Measurements from ENCODE around the gene FN1. TPM values are rescaled to one million over a fixed set of nuclear protein-coding genes. Genes with fewer than 3 reads are reported as not detected.

Gene FN1
- total RNA-seq, 1 experiment from 2014 or later, result 564 TPM

GRCh38 chr2:215450188-215451011 is 14.5 kb upstream of the FN1 start:
- POLR2A ChIA-PET, result interaction anchor here (0.6 to 1.8 kb wide), 5 partner anchors 9 to 393 kb away, joined by 3 to 4 read pairs (median 3); no protein-coding TSS in a partner anchor
- no peak overlapping the region for H3K27ac Mint-ChIP-seq (ENCODE audit: low read depth, unreplicated experiment)
- CTCF ChIA-PET, result interaction anchor here (0.5 to 7.4 kb wide), 4 partner anchors 85 to 480 kb away, joined by 4 to 76 read pairs (median 4); no protein-coding TSS in a partner anchor
- no peak for TF ChIP-seq CTCF (IDR thresholded peaks at IDR 0.05; ENCODE audit: unreplicated experiment)
- no peaks in the 10 kb centered on the region for H3K9me3 Mint-ChIP-seq (ENCODE audit: unreplicated experiment)
- BruUV-seq (replicated peaks), result no TSS peak
- no peak for DNase-seq (ENCODE audit: unreplicated experiment)
- peaks cover 24% of the 10 kb centered on the region for H3K4me1 Mint-ChIP-seq (ENCODE audit: insufficient read depth, unreplicated experiment)
- H3K4me3 Mint-ChIP-seq (ENCODE audit: unreplicated experiment), result no peak overlapping the region
- H3K36me3 Mint-ChIP-seq (ENCODE audit: insufficient read depth, unreplicated experiment), result peaks cover 6% of the 10 kb centered on the region
- no peaks in the 10 kb centered on the region for H3K27me3 Mint-ChIP-seq (ENCODE audit: insufficient read depth, unreplicated experiment)
- intact Hi-C loops (cut with micrococcal nuclease), result loop anchor here (5.0 kb wide), 1 partner anchor 452 kb away; no protein-coding TSS in a partner anchor

- ChIA-PET POLR2A (no interaction called here), CTCF (no interaction called here)
- peaks cover 18% of the 10 kb centered on the region for H3K4me1 Mint-ChIP-seq (ENCODE audit: insufficient read depth, unreplicated experiment)
- H3K9me3 Mint-ChIP-seq (ENCODE audit: unreplicated experiment), result no peaks in the 10 kb centered on the region
- H3K4me3 Mint-ChIP-seq (ENCODE audit: unreplicated experiment), result no peak overlapping the region
- no peak overlapping the region for H3K27ac Mint-ChIP-seq (ENCODE audit: low read depth, unreplicated experiment)
- no TSS peak for BruUV-seq (replicated peaks)
- H3K27me3 Mint-ChIP-seq (ENCODE audit: insufficient read depth, unreplicated experiment), result no peaks in the 10 kb centered on the region
- intact Hi-C loops (cut with micrococcal nuclease), result no loop called here
- no peak for TF ChIP-seq CTCF (IDR thresholded peaks at IDR 0.05; ENCODE audit: unreplicated experiment)
- DNase-seq (ENCODE audit: unreplicated experiment), result no peak
- H3K36me3 Mint-ChIP-seq (ENCODE audit: insufficient read depth, unreplicated experiment), result peaks cover 6% of the 10 kb centered on the region
Observed at GRCh38 chr2:215447673-215448081, 11.8 kb upstream of the FN1 start.

- Mint-ChIP-seq H3K9me3 (ENCODE audit: unreplicated experiment) (no peaks in the 10 kb centered on the region), H3K4me1 (ENCODE audit: insufficient read depth, unreplicated experiment) (peaks cover 19% of the 10 kb centered on the region), H3K27me3 (ENCODE audit: insufficient read depth, unreplicated experiment) (no peaks in the 10 kb centered on the region), H3K36me3 (ENCODE audit: insufficient read depth, unreplicated experiment) (peaks cover 6% of the 10 kb centered on the region), H3K27ac (ENCODE audit: low read depth, unreplicated experiment) (no peak overlapping the region), H3K4me3 (ENCODE audit: unreplicated experiment) (no peak overlapping the region)
- TF ChIP-seq CTCF (IDR thresholded peaks at IDR 0.05; ENCODE audit: unreplicated experiment), result no peak
- no peak for DNase-seq (ENCODE audit: unreplicated experiment)
- ChIA-PET CTCF (interaction anchor here (0.6 to 1.1 kb wide), 3 partner anchors 8 to 487 kb away, joined by 3 to 6 read pairs (median 4); no protein-coding TSS in a partner anchor), POLR2A (interaction anchor here (0.8 to 1.8 kb wide), 3 partner anchors 9 to 50 kb away, joined by 4 to 6 read pairs (median 5); no protein-coding TSS in a partner anchor)
- BruUV-seq (replicated peaks), result no TSS peak
- intact Hi-C loops (cut with micrococcal nuclease), result no loop called here
Observed at GRCh38 chr2:215447056-215447455, 11.2 kb upstream of the FN1 start.

- no peak for TF ChIP-seq CTCF (IDR thresholded peaks at IDR 0.05; ENCODE audit: unreplicated experiment)
- no peak for DNase-seq (ENCODE audit: unreplicated experiment)
- Mint-ChIP-seq H3K9me3 (ENCODE audit: unreplicated experiment) (no peaks in the 10 kb centered on the region), H3K27me3 (ENCODE audit: insufficient read depth, unreplicated experiment) (no peaks in the 10 kb centered on the region), H3K27ac (ENCODE audit: low read depth, unreplicated experiment) (no peak overlapping the region), H3K36me3 (ENCODE audit: insufficient read depth, unreplicated experiment) (no peaks in the 10 kb centered on the region), H3K4me3 (ENCODE audit: unreplicated experiment) (no peak overlapping the region), H3K4me1 (ENCODE audit: insufficient read depth, unreplicated experiment) (peaks cover 24% of the 10 kb centered on the region)
- intact Hi-C loops (cut with micrococcal nuclease), result no loop called here
- ChIA-PET POLR2A (no interaction called here), CTCF (interaction anchor here (0.6 kb wide), 1 partner anchor 22 kb away, joined by 3 read pairs; no protein-coding TSS in a partner anchor)
- no TSS peak for BruUV-seq (replicated peaks)
Observed at GRCh38 chr2:215442401-215442787, 6.5 kb upstream of the FN1 start.
